HEK293 (cell line): ENCODE measurements around the gene INTS14.

Experiments
- BCL6B ChIP-seq: fragments of 450-650 bp; formaldehyde crosslinking; IDR thresholded peaks from 2 replicates; pipeline ENCODE4 v1.5.1; 2017; ENCODE audit warnings: missing biosample characterization, missing genetic modification characterization
- GLI4 ChIP-seq: fragments of 450-650 bp; formaldehyde crosslinking; IDR thresholded peaks from 2 replicates; pipeline ENCODE4 v1.5.1; 2016; ENCODE audit warnings: missing biosample characterization, missing genetic modification characterization
- SETDB1 ChIP-seq: IDR thresholded peaks from one replicate; pipeline ENCODE4 v1.6.1; 2017; ENCODE audit warnings: mild to moderate bottlenecking, low read length, moderate library complexity, mixed read lengths; ENCODE audit not compliant: insufficient read length
- ZBTB7A ChIP-seq: fragments of 450-650 bp; formaldehyde crosslinking; IDR thresholded peaks from 2 replicates; pipeline ENCODE4 v1.5.1; 2016; ENCODE audit warnings: low read depth, missing biosample characterization, missing genetic modification characterization
- ZFP69B ChIP-seq: fragments of 450-650 bp; formaldehyde crosslinking; IDR thresholded peaks from 2 replicates; pipeline ENCODE4 v1.5.1; 2016; ENCODE audit warnings: missing biosample characterization, missing genetic modification characterization
- ZNF19 ChIP-seq: fragments of 450-650 bp; formaldehyde crosslinking; IDR thresholded peaks from 2 replicates; pipeline ENCODE4; 2016; ENCODE audit warnings: missing biosample characterization, missing genetic modification characterization, low read depth
- ZNF223 ChIP-seq: fragments of 450-650 bp; formaldehyde crosslinking; IDR thresholded peaks from 2 replicates; pipeline ENCODE4 v1.5.1; 2016; ENCODE audit warnings: missing biosample characterization, missing genetic modification characterization
- ZNF24 ChIP-seq: fragments of 450-650 bp; formaldehyde crosslinking; IDR thresholded peaks from 2 replicates; pipeline ENCODE4 v1.5.1; 2016; ENCODE audit warnings: missing biosample characterization, missing genetic modification characterization
- ZNF26 ChIP-seq: fragments of 450-650 bp; formaldehyde crosslinking; IDR thresholded peaks from 2 replicates; pipeline ENCODE4 v1.5.1; 2016; ENCODE audit warnings: missing biosample characterization, missing genetic modification characterization
- ZNF280C ChIP-seq: fragments of 450-650 bp; formaldehyde crosslinking; IDR thresholded peaks from 2 replicates; pipeline ENCODE4 v1.5.1; 2016; ENCODE audit warnings: missing biosample characterization, missing genetic modification characterization
- ZNF324 ChIP-seq: fragments of 450-650 bp; formaldehyde crosslinking; IDR thresholded peaks from 2 replicates; pipeline ENCODE4 v1.5.1; 2016; ENCODE audit warnings: missing biosample characterization, missing genetic modification characterization
- ZNF350 ChIP-seq: fragments of 450-650 bp; formaldehyde crosslinking; IDR thresholded peaks from 2 replicates; pipeline ENCODE4 v1.5.0; 2017; ENCODE audit warnings: missing biosample characterization, mild to moderate bottlenecking, missing genetic modification characterization
- ZNF362 ChIP-seq: fragments of 450-650 bp; formaldehyde crosslinking; IDR thresholded peaks from 2 replicates; pipeline ENCODE4 v1.5.1; 2016; ENCODE audit warnings: missing biosample characterization, missing genetic modification characterization
- ZNF423 ChIP-seq: fragments of 450-650 bp; formaldehyde crosslinking; IDR thresholded peaks from 2 replicates; pipeline ENCODE4 v1.5.1; 2016; ENCODE audit warnings: missing biosample characterization, missing genetic modification characterization
- ZNF433 ChIP-seq: fragments of 450-650 bp; formaldehyde crosslinking; IDR thresholded peaks from 2 replicates; pipeline ENCODE4 v1.5.1; 2016; ENCODE audit warnings: missing biosample characterization, missing genetic modification characterization, low read depth
- ZNF449 ChIP-seq: fragments of 450-650 bp; formaldehyde crosslinking; IDR thresholded peaks from 2 replicates; pipeline ENCODE4 v1.5.1; 2017; ENCODE audit warnings: missing biosample characterization, mild to moderate bottlenecking, missing genetic modification characterization, moderate library complexity
- ZNF48 ChIP-seq: fragments of 450-650 bp; formaldehyde crosslinking; IDR thresholded peaks from 2 replicates; pipeline ENCODE4 v1.5.1; 2016; ENCODE audit warnings: missing biosample characterization, missing genetic modification characterization
- ZNF501 ChIP-seq: fragments of 450-650 bp; formaldehyde crosslinking; IDR thresholded peaks from 2 replicates; pipeline ENCODE4 v1.5.1; 2016; ENCODE audit warnings: missing biosample characterization, missing genetic modification characterization
- ZNF518A ChIP-seq: fragments of 450-650 bp; formaldehyde crosslinking; conservative IDR thresholded peaks from 2 replicates; pipeline ENCODE4 v1.5.1; 2016; ENCODE audit warnings: low read depth, missing biosample characterization, missing genetic modification characterization
- ZNF521 ChIP-seq: fragments of 450-650 bp; formaldehyde crosslinking; IDR thresholded peaks from 2 replicates; pipeline ENCODE4 v1.5.1; 2017; ENCODE audit warnings: missing biosample characterization, mild to moderate bottlenecking, missing genetic modification characterization
- ZNF529 ChIP-seq: fragments of 450-650 bp; formaldehyde crosslinking; IDR thresholded peaks from 2 replicates; pipeline ENCODE4 v1.5.1; 2017; ENCODE audit warnings: missing genetic modification characterization, missing biosample characterization; ENCODE audit not compliant: insufficient replicate concordance
- ZNF544 ChIP-seq: fragments of 450-650 bp; formaldehyde crosslinking; IDR thresholded peaks from 2 replicates; pipeline ENCODE4 v1.5.0; 2017; ENCODE audit warnings: missing biosample characterization, missing genetic modification characterization
- ZNF654 ChIP-seq: fragments of 450-650 bp; formaldehyde crosslinking; IDR thresholded peaks from 2 replicates; pipeline ENCODE4 v1.5.1; 2016; ENCODE audit warnings: low read depth, missing biosample characterization, missing genetic modification characterization

Gene INTS14

GRCh38 chr15:65610871-65611718, at the start of gene INTS14 (continued):
- no peak for TF ChIP-seq SETDB1
- TF ChIP-seq ZNF449 (tag by site-specific recombination) = peak; percentile 85
- peak; percentile 80; the same call in 1 of the 2 replicates for TF ChIP-seq ZNF423
- no peak for TF ChIP-seq ZNF544 (tag by site-specific recombination)
- no peak for TF ChIP-seq ZNF521 (tag by site-specific recombination)
- TF ChIP-seq GLI4 = peak; percentile 99
- TF ChIP-seq ZFP69B = peak; percentile 95
- peak; percentile 98 for TF ChIP-seq ZNF24 (tag by site-specific recombination)
- peak; percentile 97 for TF ChIP-seq ZBTB7A (tag by site-specific recombination)
- no peak for TF ChIP-seq ZNF280C (tag by site-specific recombination)
- peak; percentile 65; the same call in 1 of the 2 replicates for TF ChIP-seq ZNF19
- no peak for TF ChIP-seq ZNF48 (tag by site-specific recombination)
- peak; percentile 91 for TF ChIP-seq ZNF518A (tag by site-specific recombination)
- TF ChIP-seq ZNF26 (tag by site-specific recombination) = no peak
- peak; percentile 77 for TF ChIP-seq ZNF654 (tag by site-specific recombination)
- no peak for TF ChIP-seq ZNF362 (tag by site-specific recombination)
- TF ChIP-seq ZNF223 (tag by site-specific recombination) = peak; percentile 20; the same call in 1 of the 2 replicates
- peak; percentile 100 for TF ChIP-seq ZNF324 (tag by site-specific recombination)
- peak; percentile 100 for TF ChIP-seq ZNF501
- TF ChIP-seq ZNF433 (tag by site-specific recombination) = no peak
- TF ChIP-seq BCL6B (tag by site-specific recombination) = peak; percentile 62; the same call in 1 of the 2 replicates
- TF ChIP-seq ZNF350 (tag by site-specific recombination) = no peak
- no peak for TF ChIP-seq ZNF529 (tag by site-specific recombination)
